ENCODE data around the gene ABCB8.

The ABCB8 gene

GRCh38 chr7:151046603-151047573, 18.6 kb downstream of the ABCB8 start:
- Mint-ChIP-seq H3K4me3 (no peak overlapping the region), H3K36me3 (ENCODE audit: low read depth) (no peaks in the 10 kb centered on the region), H3K9me3 (no peaks in the 10 kb centered on the region), H3K27ac (no peak overlapping the region), H3K27me3 (no peaks in the 10 kb centered on the region), H3K4me1 (ENCODE audit: low read depth) (no peaks in the 10 kb centered on the region)

GRCh38 chr7:151047976-151048815, 19.9 kb downstream of the ABCB8 start, which contains the start of gene ASIC3:
Gene ASIC3 (plus strand): TSS chr7:151048531. CDS start chr7:151048886, 355 bp downstream.
- Mint-ChIP-seq H3K4me3 (no peak within 1 kb of the TSS), H3K27ac (no peak within 1 kb of the TSS), H3K27me3 (no peaks in the 10 kb centered on the region), H3K9me3 (no peaks in the 10 kb centered on the region), H3K36me3 (ENCODE audit: low read depth) (no peaks in the 10 kb centered on the region), H3K4me1 (ENCODE audit: low read depth) (no peaks in the 10 kb centered on the region)

- Mint-ChIP-seq H3K27ac (no peak overlapping the region), H3K4me1 (ENCODE audit: low read depth) (no peaks in the 10 kb centered on the region), H3K9me3 (no peaks in the 10 kb centered on the region), H3K36me3 (ENCODE audit: low read depth) (no peaks in the 10 kb centered on the region), H3K4me3 (no peak overlapping the region), H3K27me3 (no peaks in the 10 kb centered on the region)
These were observed 20.7 kb downstream of the ABCB8 start for GRCh38 chr7:151048911-151049463.

- H3K4me1 Mint-ChIP-seq (ENCODE audit: low read depth) = no peaks in the 10 kb centered on the region
- no peak overlapping the region for H3K4me3 Mint-ChIP-seq
- H3K9me3 Mint-ChIP-seq = no peaks in the 10 kb centered on the region
- no peaks in the 10 kb centered on the region for H3K36me3 Mint-ChIP-seq (ENCODE audit: low read depth)
- no peaks in the 10 kb centered on the region for H3K27me3 Mint-ChIP-seq
- no peak overlapping the region for H3K27ac Mint-ChIP-seq
These were observed 22.9 kb downstream of the ABCB8 start for GRCh38 chr7:151051108-151051507.

GRCh38 chr7:151053096-151053495, 24.8 kb downstream of the ABCB8 start:
- H3K27ac Mint-ChIP-seq = no peak overlapping the region
- H3K4me3 Mint-ChIP-seq = no peak overlapping the region
- H3K36me3 Mint-ChIP-seq (ENCODE audit: low read depth) = no peaks in the 10 kb centered on the region
- H3K9me3 Mint-ChIP-seq = no peaks in the 10 kb centered on the region
- peaks cover 13% of the 10 kb centered on the region for H3K4me1 Mint-ChIP-seq (ENCODE audit: low read depth)
- no peaks in the 10 kb centered on the region for H3K27me3 Mint-ChIP-seq

- no peak overlapping the region for H3K27ac Mint-ChIP-seq
- H3K4me3 Mint-ChIP-seq = no peak overlapping the region
- H3K4me1 Mint-ChIP-seq (ENCODE audit: low read depth) = peaks cover 19% of the 10 kb centered on the region
- no peaks in the 10 kb centered on the region for H3K27me3 Mint-ChIP-seq
- H3K9me3 Mint-ChIP-seq = no peaks in the 10 kb centered on the region
- H3K36me3 Mint-ChIP-seq (ENCODE audit: low read depth) = no peaks in the 10 kb centered on the region
These were observed 25.5 kb downstream of the ABCB8 start for GRCh38 chr7:151053751-151054150.

- H3K36me3 Mint-ChIP-seq (ENCODE audit: low read depth) = no peaks in the 10 kb centered on the region
- H3K27me3 Mint-ChIP-seq = no peaks in the 10 kb centered on the region
- H3K4me1 Mint-ChIP-seq (ENCODE audit: low read depth) = peaks cover 30% of the 10 kb centered on the region
- no peaks in the 10 kb centered on the region for H3K9me3 Mint-ChIP-seq
- no peak overlapping the region for H3K27ac Mint-ChIP-seq
- peak overlapping the region; percentile 93 for H3K4me3 Mint-ChIP-seq
These were observed 28.0 kb downstream of the ABCB8 start for GRCh38 chr7:151056283-151056665.

- H3K9me3 Mint-ChIP-seq = no peaks in the 10 kb centered on the region
These were observed 28.6 kb downstream of the ABCB8 start for GRCh38 chr7:151056666-151057505.

GRCh38 chr7:151057506-151057988, 29.3 kb downstream of the ABCB8 start, which contains the start of gene CDK5:
Gene CDK5 (minus strand): TSS chr7:151057897. CDS start chr7:151057848, 49 bp downstream.
- Mint-ChIP-seq H3K4me3 (peak within 1 kb of the TSS; percentile 93), H3K36me3 (ENCODE audit: low read depth) (no peaks in the 10 kb centered on the region), H3K9me3 (no peaks in the 10 kb centered on the region), H3K4me1 (ENCODE audit: low read depth) (peaks cover 34% of the 10 kb centered on the region), H3K27ac (peak within 1 kb of the TSS; percentile 91), H3K27me3 (no peaks in the 10 kb centered on the region)

More at GRCh38 chr7:151056666-151057505, 28.6 kb downstream of the ABCB8 start:
- Mint-ChIP-seq H3K27me3 (no peaks in the 10 kb centered on the region), H3K4me1 (ENCODE audit: low read depth) (peaks cover 34% of the 10 kb centered on the region), H3K36me3 (ENCODE audit: low read depth) (no peaks in the 10 kb centered on the region), H3K4me3 (peak overlapping the region; percentile 93), H3K27ac (peak overlapping the region; percentile 16)

- Mint-ChIP-seq H3K4me3 (peak overlapping the region; percentile 93), H3K27me3 (no peaks in the 10 kb centered on the region), H3K36me3 (ENCODE audit: low read depth) (no peaks in the 10 kb centered on the region), H3K9me3 (no peaks in the 10 kb centered on the region), H3K4me1 (ENCODE audit: low read depth) (peaks cover 34% of the 10 kb centered on the region), H3K27ac (peak overlapping the region; percentile 91)
These were observed 29.9 kb downstream of the ABCB8 start for GRCh38 chr7:151057989-151058780.

GRCh38 chr7:151058781-151059366, 30.6 kb downstream of the ABCB8 start:
- Mint-ChIP-seq H3K4me1 (ENCODE audit: low read depth) (peaks cover 34% of the 10 kb centered on the region), H3K36me3 (ENCODE audit: low read depth) (no peaks in the 10 kb centered on the region), H3K9me3 (no peaks in the 10 kb centered on the region), H3K27me3 (no peaks in the 10 kb centered on the region), H3K27ac (peak overlapping the region; percentile 91), H3K4me3 (peak overlapping the region; percentile 93)

- peak within 1 kb of the TSS; percentile 93 for H3K4me3 Mint-ChIP-seq
- H3K36me3 Mint-ChIP-seq (ENCODE audit: low read depth) = no peaks in the 10 kb centered on the region
- H3K4me1 Mint-ChIP-seq (ENCODE audit: low read depth) = peaks cover 34% of the 10 kb centered on the region
- peak within 1 kb of the TSS; percentile 91 for H3K27ac Mint-ChIP-seq
- H3K27me3 Mint-ChIP-seq = no peaks in the 10 kb centered on the region
- H3K9me3 Mint-ChIP-seq = no peaks in the 10 kb centered on the region
These were observed 31.3 kb downstream of the ABCB8 start, which contains the start of gene SLC4A2 for GRCh38 chr7:151059367-151060112. Gene SLC4A2 (plus strand): TSS chr7:151059589. CDS start chr7:151061988, 2,399 bp downstream.

Data from stimulated activated naive CD8-positive, alpha-beta T cell treated with anti-CD3 and anti-CD28 coated beads, Interleukin-15, Interleukin-2, amounts not matched to agents 100 ng/mL and 50 ng/mL, for 24 hours (primary cell).